ENCODE measurements around the gene SCAMP5.

DNA sequence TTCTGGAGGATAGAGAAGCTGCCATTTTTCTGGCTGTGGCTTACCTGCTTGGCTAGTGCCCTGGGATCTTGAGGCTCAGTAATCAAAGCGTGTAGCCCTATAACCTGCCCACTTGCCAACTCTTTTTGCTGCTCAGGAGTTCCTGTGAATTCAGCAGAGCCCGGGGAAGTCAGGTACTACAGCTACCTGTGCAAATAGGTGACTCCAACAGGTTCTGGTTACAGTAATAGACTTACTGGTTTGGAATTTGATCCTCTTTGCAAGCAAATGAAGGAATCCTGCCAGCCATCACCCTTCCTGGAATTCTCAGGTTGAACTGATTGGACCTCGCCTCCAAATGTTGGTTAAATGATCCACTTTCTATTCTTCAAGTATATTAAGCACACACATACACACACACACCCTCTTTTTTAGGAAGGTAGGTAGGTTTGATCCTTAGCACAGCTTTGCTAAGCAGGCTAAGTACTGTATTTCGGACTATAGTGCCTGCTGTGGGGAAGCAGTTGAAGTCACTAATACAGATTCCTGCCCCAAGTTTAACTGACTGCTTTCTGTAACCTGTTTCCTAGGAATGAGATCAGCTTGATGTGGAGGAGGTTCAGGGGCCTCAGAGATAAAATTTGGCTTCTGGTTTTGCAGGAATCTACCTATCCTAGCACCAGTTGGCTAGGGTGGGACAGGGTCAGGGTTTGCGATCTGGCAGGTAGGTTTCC lies 30.3 kb downstream of the SCAMP5 start:
- TF ChIP-seq SMC3 (IDR thresholded peaks at IDR 0.05) (no peak), POLR2A (IDR thresholded peaks at IDR 0.05; ENCODE audit: low read length) (no peak), KDM5A (IDR thresholded peaks at IDR 0.05) (no peak)
- TF ChIP-seq, protein P1, sequence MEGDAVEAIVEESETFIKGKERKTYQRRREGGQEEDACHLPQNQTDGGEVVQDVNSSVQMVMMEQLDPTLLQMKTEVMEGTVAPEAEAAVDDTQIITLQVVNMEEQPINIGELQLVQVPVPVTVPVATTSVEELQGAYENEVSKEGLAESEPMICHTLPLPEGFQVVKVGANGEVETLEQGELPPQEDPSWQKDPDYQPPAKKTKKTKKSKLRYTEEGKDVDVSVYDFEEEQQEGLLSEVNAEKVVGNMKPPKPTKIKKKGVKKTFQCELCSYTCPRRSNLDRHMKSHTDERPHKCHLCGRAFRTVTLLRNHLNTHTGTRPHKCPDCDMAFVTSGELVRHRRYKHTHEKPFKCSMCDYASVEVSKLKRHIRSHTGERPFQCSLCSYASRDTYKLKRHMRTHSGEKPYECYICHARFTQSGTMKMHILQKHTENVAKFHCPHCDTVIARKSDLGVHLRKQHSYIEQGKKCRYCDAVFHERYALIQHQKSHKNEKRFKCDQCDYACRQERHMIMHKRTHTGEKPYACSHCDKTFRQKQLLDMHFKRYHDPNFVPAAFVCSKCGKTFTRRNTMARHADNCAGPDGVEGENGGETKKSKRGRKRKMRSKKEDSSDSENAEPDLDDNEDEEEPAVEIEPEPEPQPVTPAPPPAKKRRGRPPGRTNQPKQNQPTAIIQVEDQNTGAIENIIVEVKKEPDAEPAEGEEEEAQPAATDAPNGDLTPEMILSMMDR (IDR thresholded peaks at IDR 0.05) = no peak
- TF ChIP-seq, protein P2, sequence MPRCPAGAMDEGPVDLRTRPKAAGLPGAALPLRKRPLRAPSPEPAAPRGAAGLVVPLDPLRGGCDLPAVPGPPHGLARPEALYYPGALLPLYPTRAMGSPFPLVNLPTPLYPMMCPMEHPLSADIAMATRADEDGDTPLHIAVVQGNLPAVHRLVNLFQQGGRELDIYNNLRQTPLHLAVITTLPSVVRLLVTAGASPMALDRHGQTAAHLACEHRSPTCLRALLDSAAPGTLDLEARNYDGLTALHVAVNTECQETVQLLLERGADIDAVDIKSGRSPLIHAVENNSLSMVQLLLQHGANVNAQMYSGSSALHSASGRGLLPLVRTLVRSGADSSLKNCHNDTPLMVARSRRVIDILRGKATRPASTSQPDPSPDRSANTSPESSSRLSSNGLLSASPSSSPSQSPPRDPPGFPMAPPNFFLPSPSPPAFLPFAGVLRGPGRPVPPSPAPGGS (IDR thresholded peaks at IDR 0.05) = no peak
- TF ChIP-seq, protein P3, sequence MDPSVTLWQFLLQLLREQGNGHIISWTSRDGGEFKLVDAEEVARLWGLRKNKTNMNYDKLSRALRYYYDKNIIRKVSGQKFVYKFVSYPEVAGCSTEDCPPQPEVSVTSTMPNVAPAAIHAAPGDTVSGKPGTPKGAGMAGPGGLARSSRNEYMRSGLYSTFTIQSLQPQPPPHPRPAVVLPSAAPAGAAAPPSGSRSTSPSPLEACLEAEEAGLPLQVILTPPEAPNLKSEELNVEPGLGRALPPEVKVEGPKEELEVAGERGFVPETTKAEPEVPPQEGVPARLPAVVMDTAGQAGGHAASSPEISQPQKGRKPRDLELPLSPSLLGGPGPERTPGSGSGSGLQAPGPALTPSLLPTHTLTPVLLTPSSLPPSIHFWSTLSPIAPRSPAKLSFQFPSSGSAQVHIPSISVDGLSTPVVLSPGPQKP (IDR thresholded peaks at IDR 0.05; ENCODE audit: low read depth, low read length) = no peak

Data from A549 (cell line).